Ishikawa (cell line): Measurements from ENCODE around the gene DOCK8.

Source experiments
- CEBPB ChIP-seq: IDR thresholded peaks from 2 replicates; pipeline ENCODE4 v1.6.1; 2012
- CREB1 ChIP-seq: IDR thresholded peaks from 2 replicates; pipeline ENCODE4 v1.6.1; 2012; ENCODE audit warnings: low read depth
- EGR1 ChIP-seq: IDR thresholded peaks from 2 replicates; pipeline ENCODE4 v1.6.1; 2012
- EP300 ChIP-seq: IDR thresholded peaks from 2 replicates; pipeline ENCODE4 v1.6.1; 2012; ENCODE audit warnings: borderline replicate concordance
- FOXM1 ChIP-seq: IDR thresholded peaks from 2 replicates; pipeline ENCODE4 v1.6.1; 2012; ENCODE audit warnings: low read depth, borderline replicate concordance
- NFIC ChIP-seq: IDR thresholded peaks from 2 replicates; pipeline ENCODE4 v1.6.1; 2012
- RAD21 ChIP-seq: IDR thresholded peaks from 2 replicates; pipeline ENCODE4 v1.6.1; 2012; ENCODE audit warnings: low read depth
- REST ChIP-seq: IDR thresholded peaks from 2 replicates; pipeline ENCODE4 v1.6.1; 2012; ENCODE audit warnings: low read depth, mild to moderate bottlenecking
- TAF1 ChIP-seq: IDR thresholded peaks from 2 replicates; pipeline ENCODE4 v1.6.1; 2012; ENCODE audit warnings: low read depth, mild to moderate bottlenecking
- TCF12 ChIP-seq: IDR thresholded peaks from 2 replicates; pipeline ENCODE4 v1.6.1; 2012; ENCODE audit warnings: low read depth
- TEAD4 ChIP-seq: IDR thresholded peaks from 2 replicates; pipeline ENCODE4 v1.6.1; 2012
- USF1 ChIP-seq: IDR thresholded peaks from 2 replicates; pipeline ENCODE4 v1.6.1; 2012
- YY1 ChIP-seq: IDR thresholded peaks from 2 replicates; pipeline ENCODE4 v1.6.1; 2012; ENCODE audit warnings: low read depth
- ZBTB7A ChIP-seq: IDR thresholded peaks from 2 replicates; pipeline ENCODE4 v1.6.1; 2012; ENCODE audit warnings: low read depth
- TF ChIP-seq, protein P1 (sequence below): IDR thresholded peaks from 2 replicates; pipeline ENCODE4 v1.6.1; 2012

Gene DOCK8

GRCh38 chr9:472479-473075 is 257.9 kb downstream of the DOCK8 start:
- TF ChIP-seq TAF1 (no peak), TEAD4 (no peak), NFIC (no peak), TCF12 (no peak), YY1 (no peak), ZBTB7A (no peak), CEBPB (no peak), REST (no peak), EP300 (no peak), EGR1 (no peak), USF1 (no peak)
- TF ChIP-seq, protein P1, sequence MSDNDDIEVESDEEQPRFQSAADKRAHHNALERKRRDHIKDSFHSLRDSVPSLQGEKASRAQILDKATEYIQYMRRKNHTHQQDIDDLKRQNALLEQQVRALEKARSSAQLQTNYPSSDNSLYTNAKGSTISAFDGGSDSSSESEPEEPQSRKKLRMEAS, result no peak

GRCh38 chr9:477193-477592 is 262.5 kb downstream of the DOCK8 start:
- TF ChIP-seq ZBTB7A (no peak), USF1 (no peak), EP300 (no peak), NFIC (no peak), TCF12 (no peak), RAD21 (no peak), FOXM1 (no peak), TAF1 (no peak), TEAD4 (no peak)

DNA sequence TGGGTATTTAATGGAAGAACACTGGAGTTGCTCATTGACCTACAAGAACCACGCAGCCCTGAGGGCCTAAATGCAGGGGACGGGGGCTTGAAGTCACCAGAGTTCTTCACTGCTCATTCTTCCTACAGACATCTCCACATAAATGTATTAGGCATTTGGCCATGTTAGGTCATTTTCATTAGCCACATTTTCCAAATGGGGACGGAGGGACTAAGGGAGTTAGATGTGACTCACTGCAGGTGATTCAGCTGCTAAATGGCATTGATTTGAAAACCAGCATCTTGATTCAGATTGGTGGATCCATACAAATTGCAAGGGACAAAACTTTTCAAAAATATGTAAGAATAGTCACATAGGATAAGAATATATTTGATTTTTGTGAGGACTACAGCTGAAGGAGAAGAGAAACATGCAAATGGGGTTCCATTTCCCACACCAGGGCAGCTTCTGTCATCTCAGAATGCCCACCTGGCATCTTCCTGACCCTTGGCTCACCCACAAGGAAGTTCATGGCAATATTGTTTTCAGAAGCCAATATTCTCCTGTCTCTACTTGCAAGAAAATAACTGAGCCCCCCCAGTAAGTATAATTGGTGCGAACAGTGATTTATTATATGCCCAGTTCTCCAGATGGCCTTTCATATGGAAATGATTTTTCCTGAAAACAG is 264.8 kb downstream of the DOCK8 start:
- TF ChIP-seq TEAD4, result no peak

DNA sequence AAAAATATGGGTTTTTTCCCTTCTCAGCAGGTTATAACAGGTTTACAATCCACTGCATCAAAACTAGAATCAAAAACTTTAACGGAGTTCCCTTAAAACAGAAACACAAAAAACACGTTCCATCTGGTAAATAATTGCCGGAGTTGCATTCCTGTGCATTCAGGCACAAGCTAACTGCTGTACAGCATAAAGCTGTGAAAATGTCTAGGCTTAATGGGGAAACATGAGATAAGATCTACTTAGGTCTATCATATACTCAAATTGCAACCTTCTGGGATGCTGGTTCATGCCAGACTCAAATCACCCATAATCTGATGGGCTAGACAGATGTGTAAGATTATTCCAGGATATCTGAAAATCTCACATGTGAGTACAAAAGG is 265.3 kb downstream of the DOCK8 start:
- no peak for TF ChIP-seq EP300
- TF ChIP-seq ZBTB7A, result no peak
- no peak for TF ChIP-seq TCF12
- TF ChIP-seq REST, result no peak
- no peak; the same call in 1 of the 2 replicates for TF ChIP-seq TEAD4
- TF ChIP-seq, protein P1, result no peak
- no peak for TF ChIP-seq YY1
- TF ChIP-seq CREB1, result no peak
- TF ChIP-seq CEBPB, result no peak

GRCh38 chr9:482739-483138 is 268.1 kb downstream of the DOCK8 start:
- TF ChIP-seq YY1 (no peak), EGR1 (no peak), RAD21 (no peak), ZBTB7A (no peak), USF1 (no peak), REST (no peak), TEAD4 (no peak), CEBPB (no peak), TCF12 (no peak), TAF1 (no peak), CREB1 (no peak), EP300 (no peak), NFIC (no peak), FOXM1 (no peak)
- TF ChIP-seq, protein P1, result no peak
